GM19193 (cell line): ENCODE measurements around the gene TSPAN18.

ENCODE experiments used
- POLR2A ChIP-seq: IDR thresholded peaks from 4 replicates; pipeline ENCODE4 v1.6.1; 2011; ENCODE audit not compliant: insufficient read depth, insufficient read length; ENCODE audit errors: extremely low read depth

TSPAN18 gene

DNA sequence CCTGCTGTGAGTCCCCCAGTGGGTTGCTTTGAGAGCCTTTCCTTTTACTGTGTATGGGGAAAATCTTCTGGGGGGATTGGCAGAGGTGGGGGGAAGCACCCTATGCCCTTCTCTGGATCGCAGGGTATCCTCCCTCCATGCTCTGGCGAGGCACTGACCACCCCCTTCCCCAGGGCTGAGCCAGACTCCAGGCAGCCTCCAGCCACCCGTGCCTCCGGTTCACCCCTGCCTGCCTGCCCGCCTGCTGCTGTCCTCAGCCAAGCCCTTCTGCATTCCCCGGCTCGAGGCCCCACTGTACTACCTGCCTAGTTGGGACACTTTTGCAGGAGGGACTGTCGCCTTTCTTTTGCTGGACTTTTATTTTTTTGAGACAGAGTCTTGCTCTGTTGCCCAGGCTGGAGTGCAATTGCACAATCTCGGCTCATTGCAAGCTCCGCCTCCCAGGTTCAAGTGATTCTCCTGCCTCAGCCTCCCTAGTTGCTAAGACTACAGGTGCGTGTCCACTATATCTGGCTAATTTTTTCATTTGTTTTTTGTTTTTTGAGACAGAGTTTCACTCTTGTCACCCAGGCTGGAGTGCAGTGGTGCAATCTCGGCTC lies 247.7 kb downstream of the TSPAN18 start:
- no peak for TF ChIP-seq POLR2A

DNA sequence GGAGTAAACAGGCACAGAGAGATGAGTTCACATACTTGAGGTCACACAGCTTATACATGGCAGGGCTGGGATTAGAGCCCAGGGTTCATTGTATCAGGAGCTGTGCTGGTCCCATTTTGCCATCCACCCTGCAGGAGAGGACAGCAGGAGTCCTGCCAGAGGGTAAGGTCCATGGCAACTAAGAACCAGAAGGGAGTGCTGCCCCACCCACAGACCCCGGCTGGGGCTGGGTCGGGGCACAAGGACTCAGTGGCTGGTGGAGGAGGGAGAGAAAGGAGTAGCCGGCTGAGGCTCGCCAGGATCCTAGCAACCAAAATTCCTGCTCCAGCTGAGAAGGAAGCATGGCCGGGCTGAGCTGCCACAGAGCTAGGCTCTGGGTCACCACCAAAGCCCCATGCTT lies 249.8 kb downstream of the TSPAN18 start:
- no peak for TF ChIP-seq POLR2A

DNA sequence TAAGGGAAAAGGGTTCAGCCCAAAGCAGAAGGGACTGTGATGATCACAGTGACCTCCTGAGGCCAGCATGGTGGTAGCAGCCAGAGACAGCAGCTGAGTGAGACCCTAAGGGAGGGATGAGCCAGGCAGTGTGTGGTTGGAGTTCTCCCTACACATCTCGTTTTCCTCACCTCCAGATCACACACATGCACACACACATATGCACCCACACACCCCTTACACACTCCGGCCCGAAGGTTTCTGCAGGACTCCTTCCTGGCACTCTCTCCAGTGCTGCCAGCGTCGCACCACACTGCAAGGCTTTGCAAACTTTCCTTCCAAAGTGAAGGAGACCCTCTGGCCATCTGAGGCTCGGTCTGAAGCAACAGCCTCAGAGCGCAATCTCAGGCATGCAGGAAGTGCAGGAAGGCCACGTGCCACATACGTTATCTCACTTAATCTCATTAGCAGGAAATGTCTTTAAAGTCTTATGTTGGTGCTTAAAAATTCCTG lies 250.8 kb downstream of the TSPAN18 start:
- TF ChIP-seq POLR2A, result no peak

DNA sequence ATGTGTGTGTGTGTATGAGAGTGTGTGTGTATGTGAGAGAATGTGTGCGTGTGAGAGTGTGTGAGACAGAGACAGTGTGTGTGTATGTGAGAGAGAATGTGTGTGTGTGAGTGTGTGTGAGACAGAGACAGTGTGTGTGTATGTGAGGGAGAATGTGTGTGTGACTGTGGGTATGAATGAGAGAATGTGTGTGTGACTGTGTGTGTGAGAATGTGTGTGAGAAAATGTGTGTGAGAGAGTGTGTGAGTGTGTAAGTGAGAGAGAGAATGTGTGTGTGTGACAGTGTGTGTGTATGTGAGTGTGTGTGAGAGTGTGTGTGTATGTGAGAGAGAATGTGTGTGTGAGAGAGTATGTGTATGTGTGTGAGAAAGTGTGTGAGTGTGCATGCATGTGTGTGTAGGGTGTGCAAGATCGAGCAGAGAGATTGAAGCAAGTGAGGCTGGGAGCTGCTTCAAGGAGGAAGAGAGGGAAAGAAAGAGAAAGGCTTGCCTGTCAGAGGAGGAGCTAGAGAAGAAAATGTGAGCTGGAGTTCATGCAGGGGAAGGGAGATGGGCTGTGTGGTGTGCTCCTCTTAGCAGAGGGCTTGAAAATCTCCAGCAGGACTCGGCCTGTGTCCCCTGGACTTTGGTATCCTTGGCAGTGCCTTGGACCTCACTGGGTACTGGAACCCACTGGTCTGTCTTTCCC lies 251.7 kb downstream of the TSPAN18 start:
- TF ChIP-seq POLR2A, result no peak

DNA sequence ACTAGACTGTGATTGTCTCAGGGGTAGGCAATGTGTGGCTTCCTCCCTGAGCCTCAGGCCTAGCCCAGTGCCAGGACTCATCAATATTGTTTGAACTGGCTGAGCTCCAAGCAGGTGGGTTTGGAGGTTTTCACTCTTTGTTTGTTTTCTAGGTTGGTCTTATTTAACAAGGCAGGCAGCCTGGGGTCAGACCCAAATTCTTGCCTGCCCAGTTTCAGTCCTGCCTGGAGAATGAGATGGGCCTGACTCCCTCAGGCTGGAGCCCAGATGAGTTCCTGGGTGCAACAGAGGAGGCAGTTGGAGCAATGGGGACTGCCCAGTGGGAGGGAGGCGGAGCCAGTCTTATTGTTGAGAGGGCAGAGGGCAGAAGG lies 252.2 kb downstream of the TSPAN18 start:
- TF ChIP-seq POLR2A, result no peak

DNA sequence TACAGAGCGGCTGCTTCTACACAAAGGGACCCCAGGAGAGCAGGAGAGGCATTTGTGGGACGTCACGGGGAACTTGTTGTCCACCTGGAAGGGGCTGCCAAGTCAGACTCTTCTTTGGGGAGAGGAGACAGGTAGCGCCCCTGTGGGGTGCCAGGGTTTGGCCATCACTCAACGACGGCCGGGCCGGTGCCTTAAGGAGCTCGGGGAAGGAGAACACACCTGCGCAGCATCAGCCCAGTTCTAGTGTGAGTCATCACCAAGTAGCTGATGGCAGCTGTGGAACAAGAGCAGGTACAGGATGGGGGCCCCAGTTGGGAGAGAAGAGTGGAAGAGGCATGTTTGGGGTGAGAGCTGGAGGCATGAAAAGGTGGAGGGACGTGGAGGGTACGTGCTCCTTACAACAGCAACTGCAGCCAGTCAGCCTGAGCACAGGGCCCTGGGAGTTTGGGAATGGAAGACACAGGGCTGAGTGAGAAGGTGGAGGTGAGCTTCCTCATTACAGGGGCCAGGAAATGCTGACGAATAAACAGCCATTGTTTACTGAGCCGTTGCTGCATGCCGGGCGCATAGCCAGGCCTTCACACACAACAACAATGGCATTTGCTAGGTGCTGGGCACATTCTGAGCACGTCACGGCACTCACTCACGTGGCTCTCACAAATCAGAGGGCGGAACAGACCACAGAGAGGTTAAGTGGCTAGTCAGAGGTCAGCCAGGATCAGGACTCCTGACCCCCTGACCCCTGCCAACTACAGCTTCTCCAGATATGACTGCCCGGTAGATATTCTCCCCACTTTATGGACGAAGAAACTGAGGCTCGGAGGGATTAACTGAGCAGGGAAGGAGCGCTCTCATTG lies 253.0 kb downstream of the TSPAN18 start:
- no peak for TF ChIP-seq POLR2A

DNA sequence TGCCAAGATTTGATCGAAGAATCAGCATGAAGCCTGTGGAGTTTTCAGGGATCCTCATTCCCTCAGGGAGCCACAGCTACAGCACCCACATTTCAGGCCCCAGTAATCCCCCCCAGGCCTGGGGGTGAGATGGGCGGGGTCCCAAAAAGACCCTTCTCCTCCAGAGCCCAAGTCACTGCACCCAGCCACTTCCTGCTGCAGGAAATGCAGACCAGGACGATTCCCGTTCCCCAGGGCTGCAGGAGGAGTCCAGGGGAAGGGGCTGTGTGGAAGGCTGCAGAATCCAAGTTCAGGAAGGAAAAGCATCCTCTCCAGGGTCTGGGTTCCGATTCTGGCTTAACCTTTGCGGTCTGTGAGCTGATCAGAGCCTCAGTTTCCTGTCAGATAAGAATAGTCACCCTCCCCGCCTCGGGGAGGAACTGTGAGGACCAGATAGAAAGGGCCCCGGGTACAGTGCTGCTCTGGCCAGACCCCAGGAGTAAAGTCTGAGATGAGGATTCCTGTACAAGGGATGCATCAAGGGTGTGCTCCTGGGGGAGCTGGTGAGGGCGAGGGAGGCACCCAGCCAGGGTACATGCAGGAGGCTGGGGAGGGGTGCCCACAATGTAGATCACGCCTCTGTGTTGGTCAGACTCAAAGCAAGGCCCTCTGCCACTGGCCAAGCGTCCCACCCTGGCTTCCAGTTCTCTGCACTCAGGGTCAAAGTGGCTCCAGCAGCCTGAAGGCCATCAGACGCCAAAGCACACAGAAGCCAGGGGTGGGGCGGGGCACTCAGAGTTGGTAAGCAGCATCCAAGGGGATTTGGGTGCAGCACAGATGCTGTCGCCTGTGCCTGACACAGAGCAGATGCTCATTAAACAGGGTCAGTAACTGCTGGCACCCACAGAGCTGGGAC lies 254.0 kb downstream of the TSPAN18 start:
- TF ChIP-seq POLR2A, result no peak
